H9 (cell line): Measurements from ENCODE around the gene SCN2B. TPM values are rescaled to one million over a fixed set of nuclear protein-coding genes. Genes with fewer than 3 reads are reported as not detected.

Source experiments
- DNase-seq: peaks from one replicate; pipeline ENCODE4 v3.0.0-alpha.2; 2017
- H2AFZ ChIP-seq: one replicate; pipeline ENCODE4 v1.6.1; 2013; ENCODE audit warnings: mild to moderate bottlenecking, low read length, control low read depth, moderate library complexity
- H2AK5ac ChIP-seq: 2 replicates; pipeline ENCODE4 v1.6.1; 2013; ENCODE audit warnings: low read length, control low read depth, mixed read lengths; ENCODE audit not compliant: insufficient read length
- H2BK120ac ChIP-seq: one replicate; pipeline ENCODE4 v1.6.1; 2013; ENCODE audit warnings: low read depth, mild to moderate bottlenecking, low read length, control low read depth, inconsistent platforms; ENCODE audit not compliant: poor library complexity, severe bottlenecking
- H2BK12ac ChIP-seq: 2 replicates; pipeline ENCODE4 v1.6.1; 2013; ENCODE audit warnings: low read length, control low read depth, mixed read lengths, low read depth; ENCODE audit not compliant: insufficient read length
- H2BK15ac ChIP-seq: 2 replicates; pipeline ENCODE4 v1.6.1; 2013; ENCODE audit warnings: low read depth, low read length, control low read depth
- H2BK20ac ChIP-seq: one replicate; pipeline ENCODE4 v1.6.1; 2013; ENCODE audit warnings: low read depth, mild to moderate bottlenecking, low read length, control low read depth, inconsistent platforms; ENCODE audit not compliant: poor library complexity, severe bottlenecking
- H2BK5ac ChIP-seq: 2 replicates; pipeline ENCODE4 v1.6.1; 2013; ENCODE audit warnings: low read length, control low read depth, mixed read lengths; ENCODE audit not compliant: insufficient read length
- H3K14ac ChIP-seq: 2 replicates; pipeline ENCODE4 v1.6.1; 2013; ENCODE audit warnings: low read length, control low read depth; ENCODE audit not compliant: insufficient read depth
- H3K18ac ChIP-seq: 2 replicates; pipeline ENCODE4 v1.6.1; 2013; ENCODE audit warnings: low read depth, mild to moderate bottlenecking, mixed read lengths, low read length, control low read depth; ENCODE audit not compliant: insufficient read length
- H3K23ac ChIP-seq: 2 replicates; pipeline ENCODE4 v1.6.1; 2013; ENCODE audit warnings: low read length, control low read depth, mixed read lengths, low read depth; ENCODE audit not compliant: insufficient read length
- H3K23me2 ChIP-seq: 2 replicates; pipeline ENCODE4 v1.6.1; 2013; ENCODE audit warnings: low read depth, mild to moderate bottlenecking, mixed read lengths, low read length, control low read depth; ENCODE audit not compliant: insufficient read length, poor library complexity, severe bottlenecking
- H3K27ac ChIP-seq: 2 replicates; pipeline ENCODE4 v1.5.1; 2013; ENCODE audit warnings: low read length, control low read depth, mixed read lengths, low read depth; ENCODE audit not compliant: insufficient read length
- H3K27me3 ChIP-seq: 2 replicates; pipeline ENCODE4 v1.6.1; 2013; ENCODE audit warnings: low read length, control low read depth, inconsistent platforms; ENCODE audit not compliant: insufficient read depth
- H3K4ac ChIP-seq: 2 replicates; pipeline ENCODE4 v1.6.1; 2013; ENCODE audit warnings: low read depth, mild to moderate bottlenecking, control low read depth, inconsistent platforms, low read length, moderate library complexity
- H3K4me1 ChIP-seq: 2 replicates; pipeline ENCODE4 v1.6.1; 2013; ENCODE audit warnings: low read length, control low read depth, inconsistent platforms; ENCODE audit not compliant: insufficient read depth
- H3K4me2 ChIP-seq: 2 replicates; pipeline ENCODE4 v1.6.1; 2013; ENCODE audit warnings: low read length, control low read depth, mixed read lengths; ENCODE audit not compliant: insufficient read length, insufficient read depth
- H3K56ac ChIP-seq: 2 replicates; pipeline ENCODE4 v1.6.1; 2013; ENCODE audit warnings: low read depth, mild to moderate bottlenecking, mixed read lengths, low read length, control low read depth; ENCODE audit not compliant: insufficient read length
- H3K79me1 ChIP-seq: 2 replicates; pipeline ENCODE4 v1.6.1; 2013; ENCODE audit warnings: low read depth, mild to moderate bottlenecking, moderate library complexity, low read length, control low read depth, inconsistent platforms; ENCODE audit not compliant: insufficient read depth, poor library complexity, severe bottlenecking
- H3K79me2 ChIP-seq: 2 replicates; pipeline ENCODE4 v1.6.1; 2013; ENCODE audit warnings: low read length, control low read depth, inconsistent platforms; ENCODE audit not compliant: insufficient read depth
- H3K9ac ChIP-seq: 2 replicates; pipeline ENCODE4 v1.6.1; 2013; ENCODE audit warnings: low read length, control low read depth, mixed read lengths; ENCODE audit not compliant: insufficient read length; ENCODE audit errors: extremely low read depth
- H3K9me3 ChIP-seq: one replicate; pipeline ENCODE4 v1.6.1; 2013; ENCODE audit warnings: low read depth, low read length, inconsistent platforms; ENCODE audit not compliant: control insufficient read depth
- H3T11ph ChIP-seq: one replicate; pipeline ENCODE4 v1.6.1; 2013; ENCODE audit warnings: mild to moderate bottlenecking, low read length, control low read depth, inconsistent platforms
- H4K20me1 ChIP-seq: one replicate; pipeline ENCODE4 v1.6.1; 2013; ENCODE audit not compliant: control insufficient read depth, insufficient read length, insufficient read depth
- H4K5ac ChIP-seq: 2 replicates; pipeline ENCODE4 v1.6.1; 2013; ENCODE audit warnings: low read depth, mild to moderate bottlenecking, mixed read lengths, low read length, control low read depth; ENCODE audit not compliant: insufficient read length
- H4K8ac ChIP-seq: replicated peaks from 2 replicates; pipeline ENCODE4 v1.6.1; 2013; ENCODE audit warnings: low read length, control low read depth, mixed read lengths, low read depth; ENCODE audit not compliant: insufficient read length
- H4K91ac ChIP-seq: 2 replicates; pipeline ENCODE4 v1.6.1; 2013; ENCODE audit warnings: low read depth, mild to moderate bottlenecking, moderate library complexity, mixed read lengths, low read length, control low read depth; ENCODE audit not compliant: insufficient read length
- H3K27ac Mint-ChIP-seq, 3 experiments: 2 replicates in 2 of 3; 3 replicates in 1 of 3; pipeline ENCODE4 v1.8.0; 2020 to 2021; ENCODE audit warnings: mixed read lengths in 3 of 3, mild to moderate bottlenecking in 1 of 3, moderate library complexity in 1 of 3
- H3K27me3 Mint-ChIP-seq: 2 replicates; pipeline ENCODE4 v1.8.0; 2021; ENCODE audit warnings: low read depth, mild to moderate bottlenecking, moderate library complexity, mixed read lengths
- H3K36me3 Mint-ChIP-seq, 3 experiments: 2 replicates in 2 of 3; 3 replicates in 1 of 3; pipeline ENCODE4 v1.8.0; 2020 to 2021; ENCODE audit warnings: low read depth in 3 of 3, mixed read lengths in 3 of 3; ENCODE audit not compliant: insufficient read depth in 1 of 3
- H3K4me1 Mint-ChIP-seq, 2 experiments: 2 replicates each; pipeline ENCODE4 v1.8.0; 2020; ENCODE audit warnings: mixed read lengths in 2 of 2
- H3K4me3 Mint-ChIP-seq, 2 experiments: 2 replicates in 1 of 2; 3 replicates in 1 of 2; pipeline ENCODE4 v1.8.0; 2020 to 2021; ENCODE audit warnings: mild to moderate bottlenecking in 2 of 2, mixed read lengths in 2 of 2, moderate library complexity in 1 of 2
- H3K9me3 Mint-ChIP-seq, 2 experiments: 2 replicates in 1 of 2; 3 replicates in 1 of 2; pipeline ENCODE4 v1.8.0; 2020; ENCODE audit warnings: mild to moderate bottlenecking in 2 of 2, mixed read lengths in 2 of 2, moderate library complexity in 1 of 2
- WGBS: extraction: QIAGEN DNeasy Blood & Tissue Kit; methylation state at CpG from one replicate; pipeline ENCODE4 v1.1.7; 2013; ENCODE audit warnings: missing lambda C conversion rate, low lambda C conversion rate, mixed read lengths; ENCODE audit not compliant: insufficient read length; ENCODE audit errors: extremely low coverage; 5-methylcytosine and 5-hydroxymethylcytosine counted together
- total RNA-seq: library from RNA; stranded (reverse); gene quantifications from 2 replicates; pipeline ENCODE4 v1.2.1, GENCODE V29; 2021
- TF ChIP-seq, protein P1 (sequence below): fragments of 200-600 bp; sonication (generic); conservative IDR thresholded peaks from 3 replicates; pipeline ENCODE4 v1.8.0; 2021; ENCODE audit warnings: antibody characterized with exemption, mild to moderate bottlenecking

The SCN2B gene
- total RNA-seq, 1 experiment from 2014 or later = not detected

DNA sequence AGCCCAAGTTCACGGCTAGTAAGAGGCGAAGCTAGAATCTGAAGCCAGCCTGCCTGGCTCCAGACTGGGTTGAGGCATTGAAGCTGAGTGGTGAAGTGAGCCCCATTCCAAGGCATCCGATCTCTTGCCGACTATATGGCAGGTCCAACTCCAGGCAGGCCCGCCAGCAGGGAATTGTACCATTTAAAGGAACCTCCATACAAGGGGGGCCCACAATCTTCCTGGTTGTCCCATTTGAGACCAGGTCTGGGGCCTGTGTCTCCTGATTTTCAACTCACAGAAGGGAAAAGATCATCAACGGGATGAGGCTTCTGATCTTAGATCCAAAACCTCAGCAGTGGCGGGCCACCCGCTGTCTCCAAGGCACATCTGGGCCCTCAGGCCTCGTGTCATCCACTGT is 4.1 kb downstream of the SCN2B start:
- Histone ChIP-seq H4K20me1 (no peaks in the 10 kb centered on the region), H2BK5ac (no peak overlapping the region), H3K79me1 (no peaks in the 10 kb centered on the region), H2BK120ac (no peak overlapping the region), H3K18ac (no peak overlapping the region), H3K23me2 (peaks cover 13% of the 10 kb centered on the region), H3K56ac (no peak overlapping the region), H3K4ac (no peak overlapping the region), H3K27me3 (peaks cover 33% of the 10 kb centered on the region; the same call in 1 of the 2 replicates), H3K23ac (no peak overlapping the region), H2BK15ac (no peak overlapping the region), H2BK20ac (no peak overlapping the region), H2AFZ (no peak overlapping the region), H3K14ac (no peak overlapping the region), H3K27ac (no peak overlapping the region), H3K79me2 (no peaks in the 10 kb centered on the region), H2AK5ac (no peak overlapping the region), H2BK12ac (no peak overlapping the region), H3K9me3 (no peaks in the 10 kb centered on the region), H3K9ac (no peak overlapping the region), H4K8ac (no peak overlapping the region), H3K4me1 (peaks cover 6% of the 10 kb centered on the region; the same call in 1 of the 2 replicates), H3K4me2 (no peak overlapping the region), H4K91ac (no peak overlapping the region), H4K5ac (no peak overlapping the region), H3T11ph (no peak overlapping the region)
- no CpG with 5 or more reads among the region's 9 CpGs for WGBS
- Mint-ChIP-seq H3K36me3 (no peaks in the 10 kb centered on the region), H3K27me3 (peaks cover 95% of the 10 kb centered on the region), H3K27ac (no peak overlapping the region), H3K4me3 (no peak overlapping the region), H3K9me3 (no peaks in the 10 kb centered on the region), H3K4me1 (peaks cover 42 to 52% of the 10 kb centered on the region in 2 experiments)
- no peak for DNase-seq
- TF ChIP-seq, protein P1, sequence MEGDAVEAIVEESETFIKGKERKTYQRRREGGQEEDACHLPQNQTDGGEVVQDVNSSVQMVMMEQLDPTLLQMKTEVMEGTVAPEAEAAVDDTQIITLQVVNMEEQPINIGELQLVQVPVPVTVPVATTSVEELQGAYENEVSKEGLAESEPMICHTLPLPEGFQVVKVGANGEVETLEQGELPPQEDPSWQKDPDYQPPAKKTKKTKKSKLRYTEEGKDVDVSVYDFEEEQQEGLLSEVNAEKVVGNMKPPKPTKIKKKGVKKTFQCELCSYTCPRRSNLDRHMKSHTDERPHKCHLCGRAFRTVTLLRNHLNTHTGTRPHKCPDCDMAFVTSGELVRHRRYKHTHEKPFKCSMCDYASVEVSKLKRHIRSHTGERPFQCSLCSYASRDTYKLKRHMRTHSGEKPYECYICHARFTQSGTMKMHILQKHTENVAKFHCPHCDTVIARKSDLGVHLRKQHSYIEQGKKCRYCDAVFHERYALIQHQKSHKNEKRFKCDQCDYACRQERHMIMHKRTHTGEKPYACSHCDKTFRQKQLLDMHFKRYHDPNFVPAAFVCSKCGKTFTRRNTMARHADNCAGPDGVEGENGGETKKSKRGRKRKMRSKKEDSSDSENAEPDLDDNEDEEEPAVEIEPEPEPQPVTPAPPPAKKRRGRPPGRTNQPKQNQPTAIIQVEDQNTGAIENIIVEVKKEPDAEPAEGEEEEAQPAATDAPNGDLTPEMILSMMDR = no peak
